Measurements from ENCODE around the gene YPEL1.

The YPEL1 gene

DNA sequence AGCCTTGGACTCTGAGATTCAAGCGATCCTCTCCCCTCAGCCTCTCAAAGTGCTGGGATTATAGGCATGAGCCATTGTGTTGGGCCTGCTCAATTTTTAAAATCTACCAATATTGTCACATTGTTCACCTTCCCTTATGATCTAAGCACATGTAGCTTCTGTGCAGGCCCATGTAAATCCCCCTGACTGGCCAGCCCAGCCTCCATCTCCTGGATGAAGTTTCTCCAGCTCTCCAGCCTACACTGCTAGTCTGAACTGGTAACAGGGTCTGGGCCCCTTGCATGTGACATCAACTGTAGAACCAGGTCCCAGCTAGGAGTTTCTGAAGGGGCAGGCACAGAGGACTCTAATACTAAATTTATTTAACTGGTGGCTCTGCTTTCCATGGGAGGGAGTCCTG is 32.8 kb upstream of the YPEL1 start:
- no peak for DNase-seq
- H3K36me3 Mint-ChIP-seq (ENCODE audit: low read depth): peaks cover 88% of the 10 kb centered on the region
- TF ChIP-seq, protein P1, sequence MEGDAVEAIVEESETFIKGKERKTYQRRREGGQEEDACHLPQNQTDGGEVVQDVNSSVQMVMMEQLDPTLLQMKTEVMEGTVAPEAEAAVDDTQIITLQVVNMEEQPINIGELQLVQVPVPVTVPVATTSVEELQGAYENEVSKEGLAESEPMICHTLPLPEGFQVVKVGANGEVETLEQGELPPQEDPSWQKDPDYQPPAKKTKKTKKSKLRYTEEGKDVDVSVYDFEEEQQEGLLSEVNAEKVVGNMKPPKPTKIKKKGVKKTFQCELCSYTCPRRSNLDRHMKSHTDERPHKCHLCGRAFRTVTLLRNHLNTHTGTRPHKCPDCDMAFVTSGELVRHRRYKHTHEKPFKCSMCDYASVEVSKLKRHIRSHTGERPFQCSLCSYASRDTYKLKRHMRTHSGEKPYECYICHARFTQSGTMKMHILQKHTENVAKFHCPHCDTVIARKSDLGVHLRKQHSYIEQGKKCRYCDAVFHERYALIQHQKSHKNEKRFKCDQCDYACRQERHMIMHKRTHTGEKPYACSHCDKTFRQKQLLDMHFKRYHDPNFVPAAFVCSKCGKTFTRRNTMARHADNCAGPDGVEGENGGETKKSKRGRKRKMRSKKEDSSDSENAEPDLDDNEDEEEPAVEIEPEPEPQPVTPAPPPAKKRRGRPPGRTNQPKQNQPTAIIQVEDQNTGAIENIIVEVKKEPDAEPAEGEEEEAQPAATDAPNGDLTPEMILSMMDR (IDR thresholded peaks at IDR 0.05): no peak
- H3K4me3 Mint-ChIP-seq: no peak overlapping the region
- H3K27ac Mint-ChIP-seq: no peak overlapping the region
- H3K27me3 Mint-ChIP-seq (ENCODE audit: low read depth, poor library complexity): no peaks in the 10 kb centered on the region
- no peaks in the 10 kb centered on the region for H3K9me3 Mint-ChIP-seq
- peaks cover 6% of the 10 kb centered on the region for H3K4me1 Mint-ChIP-seq

DNA sequence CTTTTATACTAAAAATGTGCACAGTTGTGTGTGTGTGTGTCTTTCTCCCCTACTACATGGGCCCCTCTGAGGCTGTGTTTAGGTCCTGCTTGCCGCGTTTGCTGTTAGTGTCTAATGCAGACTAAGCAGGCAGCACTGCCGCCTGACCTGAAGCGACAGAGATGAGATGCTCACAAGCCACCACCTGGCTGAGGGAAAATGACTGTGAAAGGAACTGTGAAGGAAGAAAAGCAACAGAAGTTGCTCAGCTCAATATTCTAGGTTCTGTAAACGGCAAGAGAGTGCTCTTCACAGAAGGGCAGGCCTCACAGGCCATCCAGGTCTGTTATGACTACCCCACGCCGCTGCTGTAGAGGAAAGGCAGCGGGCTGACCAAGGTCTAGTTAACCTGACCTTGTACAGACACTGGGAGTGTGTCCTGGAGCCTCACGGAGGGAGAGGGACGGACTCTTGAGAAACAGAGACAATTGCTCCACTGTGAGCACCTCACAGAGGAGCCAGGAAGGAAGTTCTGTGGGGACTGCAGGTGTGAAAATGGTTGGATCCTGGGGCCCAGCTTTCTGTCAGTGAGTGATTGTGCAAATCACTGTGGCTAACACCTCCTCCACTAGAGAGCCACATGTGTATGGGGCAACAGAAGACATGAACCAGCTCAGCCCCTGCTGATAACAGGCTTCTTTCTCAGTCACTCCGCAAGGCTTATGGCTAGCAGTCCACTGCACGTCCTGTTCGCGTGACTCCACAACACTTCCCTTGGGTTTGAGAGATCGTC is 31.3 kb upstream of the YPEL1 start:
- DNase-seq: no peak
- peaks cover 86% of the 10 kb centered on the region for H3K36me3 Mint-ChIP-seq (ENCODE audit: low read depth)
- H3K27ac Mint-ChIP-seq: peak overlapping the region; percentile 7
- H3K4me3 Mint-ChIP-seq: no peak overlapping the region
- H3K27me3 Mint-ChIP-seq (ENCODE audit: low read depth, poor library complexity): no peaks in the 10 kb centered on the region
- TF ChIP-seq, protein P1 (IDR thresholded peaks at IDR 0.05): no peak
- H3K4me1 Mint-ChIP-seq: peaks cover 6% of the 10 kb centered on the region
- no peaks in the 10 kb centered on the region for H3K9me3 Mint-ChIP-seq

DNA sequence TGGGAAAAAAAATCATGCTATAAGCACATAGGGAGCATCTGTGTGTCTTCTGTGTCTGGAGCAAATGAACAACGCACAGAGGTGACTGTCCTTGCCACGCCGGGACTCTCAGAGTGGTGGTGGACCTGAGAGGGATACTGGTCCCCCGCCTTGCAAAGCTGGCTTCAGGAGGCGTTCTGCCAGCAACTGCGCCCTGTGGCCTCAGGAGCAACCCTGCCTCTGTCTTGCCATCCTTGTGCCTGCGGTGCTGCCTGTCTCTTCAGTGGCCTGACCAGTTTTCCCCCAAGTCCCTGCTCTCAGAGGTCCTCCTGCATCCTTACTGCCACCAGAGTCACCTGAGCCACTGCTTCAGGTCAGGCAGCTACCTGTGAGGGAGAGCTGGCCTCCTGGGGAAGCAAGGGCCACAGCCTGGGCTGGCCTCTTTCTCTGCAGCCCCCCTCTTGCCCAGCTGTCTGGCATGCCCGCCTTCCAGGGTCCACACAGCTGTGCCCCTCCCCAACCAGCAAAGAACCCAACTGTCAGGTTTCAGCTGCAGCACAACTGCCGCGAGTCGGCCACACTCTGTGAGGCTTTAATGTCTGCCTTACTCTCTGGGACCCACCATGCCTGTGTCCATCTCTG is 30.4 kb upstream of the YPEL1 start:
- Mint-ChIP-seq H3K4me1 (peaks cover 6% of the 10 kb centered on the region), H3K27ac (no peak overlapping the region), H3K27me3 (ENCODE audit: low read depth, poor library complexity) (no peaks in the 10 kb centered on the region), H3K36me3 (ENCODE audit: low read depth) (peaks cover 82% of the 10 kb centered on the region), H3K4me3 (no peak overlapping the region), H3K9me3 (no peaks in the 10 kb centered on the region)
- TF ChIP-seq, protein P1 (IDR thresholded peaks at IDR 0.05): no peak
- DNase-seq: no peak

DNA sequence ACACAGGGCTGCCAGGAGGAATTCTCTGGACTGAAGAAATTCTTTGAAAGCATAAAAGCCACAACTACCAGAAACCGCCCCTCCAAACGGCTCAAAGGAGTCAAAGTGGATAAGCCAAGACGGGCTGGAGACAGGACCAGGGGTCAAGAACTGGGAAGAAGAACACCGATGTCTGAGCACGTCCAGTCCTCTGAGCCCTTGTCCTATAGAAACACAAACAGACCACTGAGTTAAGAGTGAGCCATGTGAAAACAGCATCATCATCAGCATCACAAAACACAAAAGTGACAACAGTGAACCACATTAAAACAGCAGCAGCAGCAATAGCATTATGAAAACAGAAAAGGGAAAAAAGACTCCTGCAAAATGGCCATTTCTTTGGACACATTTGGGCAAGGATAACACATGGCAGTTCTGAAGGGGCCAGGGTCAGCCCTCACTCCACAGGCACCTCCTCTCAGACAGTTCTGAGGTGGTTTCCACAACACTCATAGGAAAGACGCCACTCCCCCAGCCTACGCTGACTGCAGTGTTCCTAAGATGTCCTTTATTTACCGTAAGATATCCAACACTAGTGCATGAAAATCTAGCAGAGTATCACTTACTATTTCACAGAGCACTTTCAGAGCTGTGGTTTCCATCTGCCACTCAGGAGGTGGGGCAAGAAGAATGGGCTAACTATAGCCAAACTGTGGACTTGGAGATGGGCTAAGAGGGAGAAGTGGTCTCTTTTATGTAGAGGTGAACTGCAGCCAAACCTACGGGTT is 28.6 kb upstream of the YPEL1 start:
- DNase-seq: no peak
- TF ChIP-seq, protein P1 (IDR thresholded peaks at IDR 0.05): no peak
- H3K9me3 Mint-ChIP-seq: no peaks in the 10 kb centered on the region
- H3K27ac Mint-ChIP-seq: peak overlapping the region; percentile 25
- no peak overlapping the region for H3K4me3 Mint-ChIP-seq
- peaks cover 6% of the 10 kb centered on the region for H3K4me1 Mint-ChIP-seq
- no peaks in the 10 kb centered on the region for H3K27me3 Mint-ChIP-seq (ENCODE audit: low read depth, poor library complexity)
- H3K36me3 Mint-ChIP-seq (ENCODE audit: low read depth): peaks cover 64% of the 10 kb centered on the region

DNA sequence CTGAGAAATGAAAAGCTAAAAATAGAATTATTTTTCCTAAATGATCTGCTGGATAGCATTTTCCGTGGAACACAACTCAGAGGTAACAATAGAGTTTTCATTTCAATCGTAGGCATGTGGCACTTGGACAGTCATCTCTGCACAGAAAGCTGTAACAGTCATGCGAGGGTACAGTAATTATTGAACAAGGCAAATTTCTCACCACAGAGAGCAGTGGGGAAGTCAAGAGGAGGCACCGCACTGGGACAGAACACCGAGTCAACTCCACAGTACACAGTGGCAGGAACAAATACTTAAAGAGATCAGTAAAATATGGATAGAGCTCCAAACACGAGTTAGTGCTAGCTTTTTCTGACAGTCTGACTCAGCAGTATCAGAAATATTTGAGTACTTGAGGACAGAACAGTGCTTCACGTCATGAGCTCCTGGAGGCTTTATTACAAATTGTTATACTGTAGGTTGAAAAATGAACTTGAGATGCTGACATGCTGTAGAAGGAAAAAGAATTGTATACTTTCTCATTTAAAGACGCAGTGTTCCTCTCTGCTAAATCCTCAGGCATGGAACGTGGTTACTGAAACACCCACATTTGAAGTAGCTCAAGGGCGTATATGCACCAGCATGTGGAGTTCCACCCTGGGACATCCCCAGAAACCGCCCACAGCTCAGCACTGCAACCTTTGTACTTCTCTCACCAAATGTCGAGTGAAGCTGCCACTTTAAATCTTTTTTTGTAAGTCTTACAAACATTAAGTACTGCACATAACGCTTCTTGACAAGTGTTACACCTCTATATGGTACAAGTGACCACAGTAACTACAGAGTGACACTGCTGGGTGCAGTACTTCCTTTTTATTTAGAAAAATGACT is 27.4 kb upstream of the YPEL1 start:
- H3K27ac Mint-ChIP-seq: peak overlapping the region; percentile 87

More for the DNA sequence above, 27.4 kb upstream of the YPEL1 start:
- H3K4me1 Mint-ChIP-seq: peaks cover 14% of the 10 kb centered on the region
- no peak for DNase-seq
- TF ChIP-seq, protein P1 (IDR thresholded peaks at IDR 0.05): no peak
- H3K9me3 Mint-ChIP-seq: no peaks in the 10 kb centered on the region
- no peaks in the 10 kb centered on the region for H3K27me3 Mint-ChIP-seq (ENCODE audit: low read depth, poor library complexity)
- peaks cover 60% of the 10 kb centered on the region for H3K36me3 Mint-ChIP-seq (ENCODE audit: low read depth)
- H3K4me3 Mint-ChIP-seq: no peak overlapping the region
